ENCODE data around the gene EIF3CL.
"Not testable (repeated sequence)": the region's sequence is repeated elsewhere in the genome, so short reads cannot be mapped to it uniquely, and the experiment has no call there.

EIF3CL gene, protein sequence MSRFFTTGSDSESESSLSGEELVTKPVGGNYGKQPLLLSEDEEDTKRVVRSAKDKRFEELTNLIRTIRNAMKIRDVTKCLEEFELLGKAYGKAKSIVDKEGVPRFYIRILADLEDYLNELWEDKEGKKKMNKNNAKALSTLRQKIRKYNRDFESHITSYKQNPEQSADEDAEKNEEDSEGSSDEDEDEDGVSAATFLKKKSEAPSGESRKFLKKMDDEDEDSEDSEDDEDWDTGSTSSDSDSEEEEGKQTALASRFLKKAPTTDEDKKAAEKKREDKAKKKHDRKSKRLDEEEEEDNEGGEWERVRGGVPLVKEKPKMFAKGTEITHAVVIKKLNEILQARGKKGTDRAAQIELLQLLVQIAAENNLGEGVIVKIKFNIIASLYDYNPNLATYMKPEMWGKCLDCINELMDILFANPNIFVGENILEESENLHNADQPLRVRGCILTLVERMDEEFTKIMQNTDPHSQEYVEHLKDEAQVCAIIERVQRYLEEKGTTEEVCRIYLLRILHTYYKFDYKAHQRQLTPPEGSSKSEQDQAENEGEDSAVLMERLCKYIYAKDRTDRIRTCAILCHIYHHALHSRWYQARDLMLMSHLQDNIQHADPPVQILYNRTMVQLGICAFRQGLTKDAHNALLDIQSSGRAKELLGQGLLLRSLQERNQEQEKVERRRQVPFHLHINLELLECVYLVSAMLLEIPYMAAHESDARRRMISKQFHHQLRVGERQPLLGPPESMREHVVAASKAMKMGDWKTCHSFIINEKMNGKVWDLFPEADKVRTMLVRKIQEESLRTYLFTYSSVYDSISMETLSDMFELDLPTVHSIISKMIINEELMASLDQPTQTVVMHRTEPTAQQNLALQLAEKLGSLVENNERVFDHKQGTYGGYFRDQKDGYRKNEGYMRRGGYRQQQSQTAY

DNA sequence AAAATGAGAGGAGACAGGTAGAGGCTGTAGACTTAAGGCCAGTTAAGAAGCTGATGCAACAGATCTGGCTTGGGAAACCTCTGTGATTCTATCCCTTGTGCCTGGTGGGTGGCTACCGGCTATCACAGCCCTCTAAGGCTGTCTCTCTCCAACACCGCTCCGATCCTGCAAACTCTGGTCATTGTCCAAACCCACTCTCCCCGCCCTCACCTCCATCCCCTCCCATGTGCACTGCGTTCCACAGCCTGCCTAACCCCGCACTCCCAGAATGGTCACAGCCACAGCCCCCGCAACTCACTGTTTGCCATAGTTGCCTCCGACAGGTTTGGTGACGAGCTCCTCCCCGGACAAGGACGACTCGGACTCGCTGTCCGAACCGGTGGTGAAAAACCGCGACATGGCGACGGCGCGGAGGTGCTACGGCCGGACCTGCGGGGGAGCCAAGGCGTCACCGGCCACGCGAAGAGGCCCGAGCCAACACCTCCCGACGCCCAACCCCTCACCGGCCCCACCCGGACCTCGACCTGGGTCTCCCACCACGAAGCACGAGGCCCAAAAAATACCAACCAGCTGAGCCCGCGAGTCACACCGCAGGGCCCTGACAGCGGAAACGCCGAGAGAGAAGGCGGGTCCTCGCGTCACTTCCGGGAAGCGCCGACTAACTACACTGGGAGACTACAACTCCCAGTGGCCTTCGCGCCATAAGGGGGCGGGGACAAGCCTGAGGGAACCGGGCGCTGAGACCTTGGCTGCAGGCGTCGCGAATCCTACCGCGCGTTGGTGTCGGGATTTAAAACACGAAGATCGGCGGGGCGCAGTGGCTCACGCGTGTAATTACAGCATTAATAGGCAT lies at the start of gene EIF3CL:
EIF3CL (minus strand) TSS at position 622 of the 853 bp plus-strand sequence; CDS start at position 399, 223 bp downstream.
- H3K27ac ChIP-seq, result not testable (repeated sequence)

DNA sequence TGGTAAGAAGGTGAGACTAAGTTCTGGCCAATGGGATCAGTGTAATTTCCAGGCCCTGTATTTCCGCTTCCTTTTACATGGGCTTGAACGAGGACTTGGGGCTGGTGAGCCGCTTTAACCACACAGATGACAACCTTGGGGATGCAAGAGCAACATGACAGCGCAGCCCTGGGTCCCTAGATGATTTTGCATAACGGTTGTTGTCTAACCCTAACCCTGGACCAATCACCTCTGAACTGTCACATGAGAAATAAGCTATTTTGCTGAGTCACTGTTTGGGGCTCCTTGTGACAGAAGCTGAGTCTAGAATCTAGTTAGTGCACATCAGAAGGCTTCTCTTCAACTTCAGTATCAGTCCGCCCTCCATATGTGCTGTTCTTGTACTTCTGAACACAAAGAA lies 43.4 kb upstream of the EIF3CL start:
- H3K27ac ChIP-seq, result not testable (repeated sequence)

DNA sequence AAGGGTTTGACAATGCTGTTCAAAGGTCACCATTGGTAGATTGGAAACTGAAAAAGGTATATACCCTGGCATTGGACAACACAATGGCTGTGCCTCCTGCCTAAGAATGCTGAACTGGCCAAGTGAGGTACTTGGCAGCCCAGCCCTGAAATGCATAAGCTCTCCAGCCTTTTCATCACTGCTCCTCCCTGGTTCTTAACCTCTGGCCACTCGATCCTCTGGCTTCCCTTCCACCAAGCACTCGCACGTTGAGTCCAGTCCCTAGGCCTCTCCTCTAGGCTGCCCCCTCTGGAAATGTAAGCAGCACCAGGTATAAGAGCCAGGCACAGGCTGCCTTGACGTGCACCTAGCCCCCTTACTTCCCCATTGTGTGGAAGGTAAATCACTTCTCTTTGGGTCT lies 42.7 kb upstream of the EIF3CL start:
- not testable (repeated sequence) for H3K27ac ChIP-seq

DNA sequence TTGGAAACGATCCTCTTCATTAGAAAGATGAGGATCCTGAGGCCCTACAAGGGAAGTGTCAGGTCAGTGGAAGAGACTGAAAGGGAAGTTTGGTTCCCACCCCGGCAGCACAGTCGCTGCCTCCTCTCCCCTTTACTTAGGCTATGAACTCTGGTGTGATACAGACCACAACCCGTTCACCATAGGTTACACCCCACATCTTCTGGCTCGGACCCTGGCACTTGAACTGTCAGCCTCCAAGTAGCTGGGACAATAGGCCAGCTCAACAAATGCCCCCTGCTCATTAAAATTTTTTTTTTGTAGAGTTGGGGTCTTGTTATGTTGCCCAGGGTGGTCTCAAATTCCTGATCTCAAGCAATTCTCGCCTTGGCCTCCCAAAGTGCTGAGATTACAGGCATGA lies 40.3 kb upstream of the EIF3CL start:
- not testable (repeated sequence) for H3K27ac ChIP-seq

DNA sequence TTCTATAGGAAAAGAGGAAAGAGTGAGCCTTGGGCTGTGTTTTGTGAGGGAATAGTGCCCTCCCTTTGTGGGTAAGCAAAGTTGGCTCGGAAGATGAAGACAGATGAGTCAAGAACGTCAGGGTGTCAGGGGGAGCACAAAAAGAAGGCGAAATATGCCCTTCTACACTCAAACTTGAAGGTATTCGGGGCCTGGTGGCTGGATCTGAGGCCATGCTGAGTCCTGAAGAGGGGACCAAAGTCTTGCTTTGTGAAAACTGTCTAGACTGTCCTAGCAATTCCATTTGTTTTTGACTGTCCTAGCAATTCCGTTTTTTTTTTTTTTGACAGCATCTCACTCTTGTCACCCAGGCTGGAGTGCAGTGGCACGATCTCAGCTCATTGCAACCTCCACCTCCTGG lies 35.3 kb upstream of the EIF3CL start:
- not testable (repeated sequence) for H3K27ac ChIP-seq

DNA sequence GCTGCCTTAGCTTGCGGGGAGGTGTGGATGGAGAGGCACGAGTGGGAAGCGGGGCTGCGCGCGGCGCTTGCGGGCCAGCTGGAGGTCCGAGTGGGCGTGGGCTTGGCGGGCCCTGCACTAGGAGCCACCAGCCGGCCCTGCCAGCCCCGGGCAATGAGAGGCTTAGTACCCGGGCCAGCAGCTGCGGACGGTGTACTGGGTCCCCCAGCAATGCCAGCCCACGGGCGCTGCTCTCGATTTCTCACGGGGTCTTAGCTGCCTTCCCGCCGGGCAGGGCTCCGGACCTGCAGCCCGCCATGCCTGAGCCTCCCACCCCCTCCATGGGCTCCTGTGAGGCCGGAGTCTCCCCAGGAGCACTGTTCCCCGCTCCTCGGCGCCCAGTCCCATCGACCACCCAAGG lies 31.7 kb upstream of the EIF3CL start:
- not testable (repeated sequence) for H3K27ac ChIP-seq

DNA sequence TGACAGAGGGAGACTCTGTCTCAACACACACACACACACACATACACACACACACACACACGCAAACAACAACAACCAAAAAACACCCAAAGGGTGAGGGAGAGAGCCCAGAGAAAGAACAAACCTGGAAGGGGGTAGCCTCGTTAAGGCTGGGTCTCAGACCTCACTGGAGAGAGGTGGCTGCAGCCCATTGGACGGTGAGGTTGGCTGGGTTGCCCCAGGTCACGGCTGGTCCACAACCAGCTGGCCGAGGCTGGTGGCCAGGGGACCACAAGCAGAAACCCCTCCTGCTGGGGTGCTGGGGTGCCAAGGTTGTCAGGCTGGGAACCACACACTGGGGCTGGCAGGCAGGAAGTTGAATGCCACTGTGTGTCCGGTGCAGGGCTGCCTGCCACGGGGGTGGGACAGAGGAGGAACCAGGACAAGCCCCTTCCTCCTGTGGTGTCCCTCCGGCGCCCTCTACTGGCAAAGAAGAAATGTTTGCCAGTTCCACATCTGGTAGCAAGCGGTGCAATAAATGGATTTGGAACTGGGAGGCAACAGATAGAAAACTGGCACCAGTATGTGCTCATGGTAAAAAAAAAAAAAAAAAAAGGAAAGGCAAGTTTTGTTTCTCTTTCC lies 22.5 kb upstream of the EIF3CL start:
- not testable (repeated sequence) for H3K27ac ChIP-seq

DNA sequence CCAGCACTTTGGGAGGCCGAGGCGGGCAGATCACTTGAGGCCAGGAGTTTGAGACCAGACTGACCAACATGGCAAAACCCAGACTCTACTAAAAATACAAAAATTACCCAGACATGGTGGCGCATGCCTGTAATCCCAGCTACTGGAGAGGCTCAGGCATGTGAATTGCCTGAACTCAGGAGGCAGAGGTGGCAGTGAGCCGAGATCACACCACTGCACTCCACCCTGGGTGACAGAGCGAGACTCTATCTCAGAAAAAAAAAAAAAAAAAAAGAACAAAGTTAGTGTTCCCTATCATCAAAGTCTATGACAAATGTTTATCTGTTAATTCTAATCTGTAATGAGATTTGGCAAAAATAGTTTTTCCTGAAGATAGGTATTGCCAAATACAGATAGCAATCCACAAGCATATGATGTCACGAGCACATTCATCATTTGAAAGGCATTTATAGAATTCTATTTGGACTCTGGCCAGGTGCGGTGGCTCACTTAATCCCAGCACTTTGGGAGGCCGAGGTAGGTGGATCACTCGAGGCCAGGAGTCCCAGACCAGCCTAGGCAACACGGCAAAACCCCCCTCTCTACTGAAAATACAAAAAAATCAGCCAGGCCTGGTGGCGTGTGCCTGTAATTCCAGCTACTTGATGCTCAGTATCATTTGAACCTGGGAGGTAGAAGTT lies 17.6 kb upstream of the EIF3CL start:
- H3K27ac ChIP-seq, result not testable (repeated sequence)

DNA sequence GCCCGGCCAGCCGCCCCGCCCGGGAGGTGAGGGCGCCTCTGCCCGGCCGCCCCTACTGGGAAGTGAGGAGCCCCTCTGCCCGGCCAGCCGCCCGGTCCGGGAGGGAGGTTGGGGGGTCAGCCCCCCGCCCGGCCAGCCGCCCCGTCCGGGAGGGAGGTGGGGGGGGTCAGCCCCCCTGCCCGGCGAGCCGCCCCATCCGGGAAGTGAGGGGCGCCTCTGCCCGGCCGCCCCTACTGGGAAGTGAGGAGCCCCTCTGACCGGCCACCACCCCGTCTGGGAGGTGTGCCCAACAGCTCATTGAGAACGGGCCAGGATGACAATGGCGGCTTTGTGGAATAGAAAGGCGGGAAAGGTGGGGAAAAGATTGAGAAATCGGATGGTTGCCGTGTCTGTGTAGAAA lies 13.4 kb upstream of the EIF3CL start:
- not testable (repeated sequence) for H3K27ac ChIP-seq

DNA sequence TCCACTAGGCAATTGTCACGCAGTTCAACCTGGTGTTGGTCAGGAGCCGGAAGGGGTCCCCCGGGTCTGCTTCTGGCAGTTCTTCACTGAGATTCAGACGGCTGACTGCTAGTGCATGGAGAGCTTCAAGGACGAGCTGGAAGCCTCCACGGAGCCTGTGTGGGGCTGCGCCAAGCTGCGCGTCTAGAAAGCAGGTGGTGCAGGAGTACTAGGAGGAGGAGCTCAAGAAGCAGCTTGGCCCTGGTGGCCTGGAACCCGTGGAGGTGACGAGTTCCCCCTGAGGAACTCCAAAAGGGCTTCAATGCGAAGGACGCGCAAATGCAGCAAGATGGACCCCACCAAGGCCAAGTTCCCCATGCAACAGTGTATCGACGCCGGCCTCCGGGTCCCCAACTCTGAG lies 10.9 kb upstream of the EIF3CL start:
- not testable (repeated sequence) for H3K27ac ChIP-seq

DNA sequence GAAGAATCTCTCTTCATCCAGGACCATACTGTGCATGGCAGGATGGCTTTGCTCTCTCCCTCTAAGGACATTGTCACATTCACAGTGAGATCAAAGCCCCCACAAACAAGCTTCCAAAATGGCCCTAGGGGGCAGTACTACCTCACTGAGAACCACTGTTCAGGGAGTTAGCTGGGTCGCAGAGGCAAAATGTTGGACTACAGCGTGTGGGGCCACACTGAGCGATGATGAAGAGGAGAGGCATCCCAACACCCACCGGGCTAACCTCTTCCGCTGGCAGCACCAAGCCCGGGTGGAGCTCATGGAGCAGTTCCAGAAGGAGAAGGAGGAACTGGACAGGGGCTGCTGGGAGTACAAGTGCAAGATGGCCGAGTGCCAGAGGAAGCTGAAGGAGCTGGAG lies 9.9 kb upstream of the EIF3CL start:
- not testable (repeated sequence) for H3K27ac ChIP-seq

DNA sequence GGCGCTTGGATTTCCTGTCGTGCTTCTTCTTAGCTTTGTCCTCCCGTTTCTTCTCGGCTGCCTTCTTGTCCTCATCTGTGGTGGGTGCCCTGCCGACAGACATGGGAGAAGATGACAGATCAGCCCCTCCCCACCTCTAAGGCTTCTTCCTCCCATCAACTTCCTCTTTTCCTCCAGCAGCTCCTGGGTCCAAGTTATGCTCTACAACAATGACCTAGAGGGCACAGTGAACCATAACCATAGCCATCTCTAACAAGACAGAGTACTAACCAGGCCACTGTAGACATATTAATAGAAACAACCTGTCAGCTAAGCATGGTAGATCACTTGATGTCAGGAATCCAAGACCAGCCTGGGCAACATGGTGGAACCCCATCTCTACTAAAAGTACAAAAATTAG lies 11.6 kb downstream of the EIF3CL start:
- not testable (repeated sequence) for H3K27ac ChIP-seq

DNA sequence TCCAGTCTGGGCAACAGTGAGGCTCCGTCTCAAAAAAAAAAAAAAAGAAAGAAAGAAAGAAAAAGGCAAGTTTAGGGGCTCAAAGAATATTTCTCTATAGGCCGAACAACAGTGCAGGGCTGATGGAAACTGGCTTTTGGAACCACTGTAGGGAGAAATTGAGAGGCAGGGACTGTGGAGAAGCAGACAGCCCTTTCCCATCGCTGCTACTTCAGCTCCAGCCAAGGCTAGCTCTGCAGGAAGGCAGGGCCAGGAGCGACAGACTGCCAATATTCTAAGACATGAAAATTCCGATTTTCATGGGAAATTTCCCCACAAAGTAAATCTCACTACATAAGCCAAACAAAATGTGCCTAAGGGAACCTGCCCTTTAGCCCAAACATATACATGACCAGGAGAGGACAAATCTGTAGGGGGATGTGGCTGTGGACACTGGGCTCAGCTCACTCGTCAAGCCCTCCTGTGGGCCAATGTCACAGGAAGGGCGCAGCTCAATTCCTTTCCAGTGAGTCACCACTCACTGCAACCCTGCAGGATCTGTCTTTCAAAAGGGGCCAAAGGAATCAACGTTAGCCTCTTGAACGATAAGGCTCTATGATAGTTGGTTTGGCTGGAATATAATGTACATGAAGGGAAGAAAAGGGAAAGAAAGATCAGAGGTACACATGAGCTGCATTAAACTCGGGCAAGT lies 21.3 kb downstream of the EIF3CL start:
- not testable (repeated sequence) for H3K27ac ChIP-seq

DNA sequence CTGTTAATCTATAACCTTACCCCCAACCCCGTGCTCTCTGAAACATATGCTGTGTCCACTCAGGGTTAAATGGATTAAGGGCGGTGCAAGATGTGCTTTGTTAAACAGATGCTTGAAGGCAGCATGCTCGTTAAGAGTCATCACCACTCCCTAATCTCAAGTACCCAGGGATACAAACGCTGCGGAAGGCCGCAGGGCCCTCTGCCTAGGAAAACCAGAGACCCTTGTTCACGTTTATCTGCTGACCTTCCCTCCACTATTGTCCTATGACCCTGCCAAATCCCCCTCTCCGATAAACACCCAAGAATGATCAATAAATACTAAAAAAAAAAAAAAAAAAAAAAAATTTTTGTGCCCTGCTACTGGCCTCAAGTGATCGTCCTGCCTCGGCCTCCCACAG lies 25.8 kb downstream of the EIF3CL start:
- H3K27ac ChIP-seq, result not testable (repeated sequence)

DNA sequence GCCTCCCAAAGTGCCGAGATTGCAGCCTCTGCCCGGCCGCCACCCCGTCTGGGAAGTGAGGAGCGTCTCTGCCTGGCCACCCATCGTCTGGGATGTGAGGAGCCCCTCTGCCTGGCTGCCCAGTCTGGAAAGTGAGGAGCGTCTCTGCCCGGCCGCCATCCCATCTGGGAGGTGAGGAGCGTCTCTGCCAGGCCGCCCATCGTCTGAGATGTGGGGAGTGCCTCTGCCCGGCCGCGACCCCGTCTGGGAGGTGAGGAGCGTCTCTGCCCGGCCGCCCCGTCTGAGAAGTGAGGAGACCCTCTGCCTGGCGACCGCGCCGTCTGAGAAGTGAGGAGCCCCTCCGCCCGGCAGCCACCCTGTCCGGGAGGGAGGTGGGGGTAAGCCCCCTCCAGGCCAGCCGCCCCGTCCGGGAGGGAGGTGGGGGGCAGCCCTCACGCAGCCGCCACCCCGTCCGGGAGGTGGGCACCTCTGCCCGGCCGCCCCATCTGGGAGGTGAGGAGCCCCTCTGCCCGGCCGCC lies 26.5 kb downstream of the EIF3CL start:
- H3K27ac ChIP-seq, result not testable (repeated sequence)

DNA sequence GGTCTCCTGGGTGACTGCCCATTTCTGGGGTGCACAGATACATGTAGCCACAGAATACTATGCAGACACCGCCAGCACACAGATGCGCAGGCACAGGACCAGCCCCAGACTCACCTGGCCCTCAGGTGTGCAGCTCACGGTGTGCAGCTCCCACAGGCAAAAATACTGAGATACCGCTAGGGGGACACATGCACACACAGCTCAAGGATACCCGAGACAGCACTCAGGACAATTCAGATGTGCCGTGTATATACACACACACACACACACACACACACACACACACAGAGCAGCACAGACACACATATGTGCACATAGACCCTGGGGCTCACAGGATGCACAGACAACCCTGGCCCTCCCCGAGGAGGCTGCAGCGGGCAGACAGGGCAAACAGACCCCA lies 28.5 kb downstream of the EIF3CL start:
- not testable (repeated sequence) for H3K27ac ChIP-seq

DNA sequence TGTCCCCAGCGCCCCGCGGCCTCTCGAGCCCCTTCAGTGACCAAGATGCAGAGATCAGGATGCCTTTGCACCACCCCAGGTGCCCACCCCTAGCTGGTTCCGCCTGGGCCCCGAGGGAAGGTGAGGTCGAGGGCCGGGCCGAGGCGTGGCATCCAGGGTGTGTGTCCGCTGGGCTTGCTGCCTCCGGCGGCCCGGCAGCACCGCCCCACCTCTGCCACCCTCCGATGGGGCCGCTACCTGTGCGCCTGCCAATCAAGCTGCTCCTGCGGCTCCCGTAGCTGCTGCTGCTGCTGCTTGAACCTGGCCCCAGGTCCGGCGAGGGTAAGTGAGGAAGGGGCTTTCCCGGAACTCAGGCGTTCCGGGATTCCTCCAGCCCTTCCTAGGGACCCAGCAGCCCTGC lies 29.4 kb downstream of the EIF3CL start:
- not testable (repeated sequence) for H3K27ac ChIP-seq

DNA sequence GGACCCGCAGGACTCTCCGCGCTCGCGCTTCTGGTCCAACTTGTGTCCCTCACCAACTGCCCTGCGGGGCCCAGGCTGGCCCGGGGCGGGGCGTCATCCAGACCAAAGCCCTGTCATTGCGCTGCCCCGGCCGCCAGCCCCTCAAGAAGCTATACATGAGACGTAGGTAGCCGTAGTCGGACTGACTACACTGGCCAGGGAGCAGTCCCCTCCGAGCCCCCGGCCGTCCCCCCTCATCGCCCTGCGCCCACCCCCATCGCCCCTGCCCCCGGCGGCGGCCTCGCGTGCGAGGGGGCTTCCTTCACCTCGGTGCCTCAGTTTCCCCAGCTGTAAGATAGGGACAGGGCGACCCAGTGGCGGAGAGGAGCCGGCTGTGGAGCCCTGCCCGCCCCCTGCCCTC lies 35.7 kb downstream of the EIF3CL start:
- not testable (repeated sequence) for H3K27ac ChIP-seq

DNA sequence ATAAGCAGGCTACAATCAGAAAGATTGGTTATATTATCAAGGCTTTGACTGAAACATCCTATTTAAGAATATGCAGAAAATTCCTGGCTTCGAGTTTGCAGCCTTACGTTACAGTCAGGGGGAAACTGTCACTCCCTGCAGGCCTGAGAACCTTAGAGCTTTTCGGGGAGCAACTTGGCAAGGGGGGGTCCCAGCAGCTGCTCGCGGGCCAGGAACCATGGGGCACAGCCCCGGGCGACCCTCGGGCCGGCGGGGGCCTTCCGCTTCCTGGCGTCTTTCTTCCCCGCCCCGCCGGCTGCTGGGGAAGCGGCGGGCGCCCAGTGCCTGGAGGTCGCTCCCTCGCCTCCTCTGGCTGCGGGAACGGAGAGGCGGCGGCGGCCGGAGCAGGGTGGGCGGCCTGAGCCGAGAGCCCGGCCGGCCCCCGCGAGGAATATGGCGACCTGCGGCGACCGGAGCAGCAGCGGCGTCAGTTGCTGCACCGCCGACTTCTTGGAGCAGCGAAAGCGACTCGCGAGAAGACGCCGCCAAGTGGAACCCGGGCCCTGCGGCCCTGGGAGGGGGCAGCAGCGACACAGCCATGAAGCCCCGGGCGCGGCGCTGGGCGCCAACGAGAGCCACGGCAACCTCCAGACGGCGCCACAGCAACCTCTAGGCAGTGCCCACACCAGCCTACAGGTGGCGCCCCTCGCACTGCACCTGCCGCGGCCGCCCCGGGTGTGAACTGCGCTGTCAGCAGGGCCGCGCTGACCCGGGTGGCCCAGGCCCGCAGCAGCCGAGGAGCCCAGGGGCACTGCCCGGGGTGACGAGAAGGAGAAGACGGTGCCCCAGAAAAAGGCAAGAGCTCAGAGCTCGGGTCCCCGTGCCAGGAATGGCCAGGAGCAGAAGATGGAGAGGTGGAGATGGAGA lies 39.1 kb downstream of the EIF3CL start:
- H3K27ac ChIP-seq, result not testable (repeated sequence)

All from 22Rv1 (cell line).